ENCODE measurements around the gene GJA3. TPM values are rescaled to one million over a fixed set of nuclear protein-coding genes. Genes with fewer than 3 reads are reported as not detected.

GJA3 gene
- total RNA-seq, 4 donors from 2014 or later = 0.11 to 0.54 (median 0.41) TPM

DNA sequence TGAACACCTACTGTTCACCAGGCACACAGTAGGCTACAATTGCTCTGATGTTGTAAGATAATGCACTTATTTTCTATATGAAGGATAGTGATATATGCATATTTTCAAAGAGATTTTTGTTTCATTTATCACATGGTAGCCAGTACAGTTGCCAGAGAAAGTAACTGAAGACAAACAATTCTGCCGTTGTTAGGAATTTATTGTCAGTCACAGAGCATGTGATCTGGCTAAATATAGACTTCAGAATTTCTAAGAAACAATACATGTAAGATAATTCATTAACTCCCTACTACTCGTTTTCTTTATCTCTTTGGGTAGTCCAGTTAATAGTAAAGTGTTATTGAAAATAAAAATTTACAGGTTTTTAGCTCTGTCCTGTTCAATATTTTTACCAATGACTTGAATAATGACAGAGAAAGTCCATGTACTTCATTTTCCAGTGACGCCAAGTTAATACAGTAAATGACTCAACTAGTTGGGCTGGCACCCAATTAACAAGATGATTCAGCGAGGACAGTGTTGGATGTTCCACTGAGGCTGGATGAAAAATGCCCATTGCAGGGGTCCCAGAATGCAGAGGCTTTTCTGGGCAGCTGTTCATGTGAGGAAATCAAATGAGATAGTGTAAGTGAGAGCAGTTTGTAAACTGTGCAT is 35.6 kb downstream of the GJA3 start:
- no peak for DNase-seq
- no peaks in the 10 kb centered on the region for H3K36me3 ChIP-seq
- TF ChIP-seq POLR2A (IDR thresholded peaks at IDR 0.05) = no peak
- TF ChIP-seq, protein P1, sequence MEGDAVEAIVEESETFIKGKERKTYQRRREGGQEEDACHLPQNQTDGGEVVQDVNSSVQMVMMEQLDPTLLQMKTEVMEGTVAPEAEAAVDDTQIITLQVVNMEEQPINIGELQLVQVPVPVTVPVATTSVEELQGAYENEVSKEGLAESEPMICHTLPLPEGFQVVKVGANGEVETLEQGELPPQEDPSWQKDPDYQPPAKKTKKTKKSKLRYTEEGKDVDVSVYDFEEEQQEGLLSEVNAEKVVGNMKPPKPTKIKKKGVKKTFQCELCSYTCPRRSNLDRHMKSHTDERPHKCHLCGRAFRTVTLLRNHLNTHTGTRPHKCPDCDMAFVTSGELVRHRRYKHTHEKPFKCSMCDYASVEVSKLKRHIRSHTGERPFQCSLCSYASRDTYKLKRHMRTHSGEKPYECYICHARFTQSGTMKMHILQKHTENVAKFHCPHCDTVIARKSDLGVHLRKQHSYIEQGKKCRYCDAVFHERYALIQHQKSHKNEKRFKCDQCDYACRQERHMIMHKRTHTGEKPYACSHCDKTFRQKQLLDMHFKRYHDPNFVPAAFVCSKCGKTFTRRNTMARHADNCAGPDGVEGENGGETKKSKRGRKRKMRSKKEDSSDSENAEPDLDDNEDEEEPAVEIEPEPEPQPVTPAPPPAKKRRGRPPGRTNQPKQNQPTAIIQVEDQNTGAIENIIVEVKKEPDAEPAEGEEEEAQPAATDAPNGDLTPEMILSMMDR (IDR thresholded peaks at IDR 0.05) = no peak
- H3K27me3 ChIP-seq = no peaks in the 10 kb centered on the region
- no peak overlapping the region for H3K27ac ChIP-seq
- H3K4me1 ChIP-seq = peaks cover 0 to 6% of the 10 kb centered on the region in 2 donors
- intact Hi-C loops (cut with DNase I) = no loop called here
- H3K9me3 ChIP-seq = no peaks in the 10 kb centered on the region
- WGBS, 2 donors = 61 to 64% methylated on average over 4 of the region's 4 CpGs
- no peak overlapping the region for H3K4me3 ChIP-seq (replicated peaks in 1 of 3)

DNA sequence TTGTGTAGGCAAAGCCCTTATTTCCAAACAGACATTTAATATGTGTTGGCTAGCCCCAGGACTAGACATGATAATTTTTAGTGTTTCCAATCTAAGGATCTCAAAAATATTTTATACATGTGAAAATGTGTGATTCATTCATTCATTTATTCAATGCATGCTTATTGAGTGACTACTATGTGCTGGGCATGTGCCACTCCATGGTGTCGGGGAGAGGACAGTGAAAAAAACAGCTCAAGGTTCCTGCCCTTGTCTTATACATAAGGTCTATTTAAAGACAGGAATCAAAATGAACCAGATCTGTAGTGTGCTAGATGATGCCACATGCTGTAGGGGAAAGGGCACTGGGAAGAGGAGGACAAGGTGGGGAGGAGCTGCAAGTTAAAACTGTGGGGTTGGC is 36.5 kb downstream of the GJA3 start:
- Histone ChIP-seq H3K36me3 (no peaks in the 10 kb centered on the region), H3K9me3 (no peaks in the 10 kb centered on the region), H3K27me3 (no peaks in the 10 kb centered on the region), H3K4me1 (peaks cover 0 to 10% of the 10 kb centered on the region in 2 donors), H3K4me3 (replicated peaks in 1 of 3) (no peak overlapping the region), H3K27ac (no peak overlapping the region)
- intact Hi-C loops (cut with DNase I) = no loop called here
- no peak for TF ChIP-seq POLR2A (IDR thresholded peaks at IDR 0.05)
- TF ChIP-seq, protein P1 (IDR thresholded peaks at IDR 0.05) = no peak
- DNase-seq = no peak
- 81 to 96% methylated on average over 1 of the region's 1 CpG for WGBS, 2 donors

- intact Hi-C loops (cut with DNase I) = no loop called here
- H3K4me3 ChIP-seq (replicated peaks in 1 of 3) = no peak overlapping the region
- no peaks in the 10 kb centered on the region for H3K9me3 ChIP-seq
- H3K27me3 ChIP-seq = no peaks in the 10 kb centered on the region
- H3K4me1 ChIP-seq = peaks cover 6 to 8% of the 10 kb centered on the region in 2 donors
- no peak overlapping the region for H3K27ac ChIP-seq
- H3K36me3 ChIP-seq = no peaks in the 10 kb centered on the region
- 36 to 37% methylated on average over 6 to 7 of the region's 7 CpGs for WGBS, 2 donors
- DNase-seq = no peak
- no peak for TF ChIP-seq POLR2A (IDR thresholded peaks at IDR 0.05)
- TF ChIP-seq, protein P1 (IDR thresholded peaks at IDR 0.05) = no peak
Observed at GRCh38 chr13:20121159-20121525, 39.7 kb downstream of the GJA3 start.

DNA sequence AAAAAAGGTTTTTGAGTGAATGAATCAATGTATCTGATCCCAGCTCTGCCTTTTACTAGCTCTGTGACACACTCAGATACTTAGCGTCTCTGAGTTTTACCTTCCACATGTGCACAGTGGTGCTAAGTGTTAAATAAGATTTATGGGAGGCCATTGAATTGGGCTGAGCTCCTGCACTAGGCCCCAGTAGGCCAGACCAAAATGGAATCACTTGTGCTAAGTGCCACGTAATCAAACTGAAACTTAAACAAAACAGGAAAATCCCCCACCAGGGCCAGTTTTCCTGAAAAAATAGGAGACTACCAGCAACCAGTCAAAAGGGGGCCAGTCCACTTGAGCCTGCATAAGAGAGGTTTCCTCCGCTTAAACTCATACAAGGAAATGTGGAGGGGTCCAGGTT is 40.9 kb downstream of the GJA3 start:
- Histone ChIP-seq H3K36me3 (no peaks in the 10 kb centered on the region), H3K9me3 (no peaks in the 10 kb centered on the region), H3K27ac (peak overlapping the region in 2 of 3 donors; percentile 77 to 92), H3K4me3 (replicated peaks in 1 of 3) (peak overlapping the region in 1 of 3 donors; percentile 3), H3K4me1 (peaks cover 6 to 8% of the 10 kb centered on the region in 2 donors), H3K27me3 (no peaks in the 10 kb centered on the region)
- TF ChIP-seq POLR2A (IDR thresholded peaks at IDR 0.05) = no peak
- TF ChIP-seq, protein P1 (IDR thresholded peaks at IDR 0.05) = no peak
- DNase-seq = no peak
- 73 to 81% methylated on average over 3 of the region's 3 CpGs for WGBS, 2 donors
- intact Hi-C loops (cut with DNase I) = no loop called here

GRCh38 chr13:20118268-20119140 is 42.3 kb downstream of the GJA3 start:
- 6 to 7% methylated on average over 11 to 30 of the region's 55 CpGs for WGBS, 2 donors
- peaks cover 6 to 8% of the 10 kb centered on the region in 2 donors for H3K4me1 ChIP-seq
- no peaks in the 10 kb centered on the region for H3K9me3 ChIP-seq
- no peaks in the 10 kb centered on the region for H3K36me3 ChIP-seq
- no peaks in the 10 kb centered on the region for H3K27me3 ChIP-seq
- intact Hi-C loops (cut with DNase I) = no loop called here
- TF ChIP-seq POLR2A (IDR thresholded peaks at IDR 0.05) = no peak
- TF ChIP-seq, protein P1 (IDR thresholded peaks at IDR 0.05) = no peak
- peak; percentile 80 for DNase-seq
- peak overlapping the region; percentile 29 to 60 (median 57) for H3K4me3 ChIP-seq (replicated peaks in 1 of 3)
- H3K27ac ChIP-seq = peak overlapping the region; percentile 68 to 92 (median 92)
